ENCODE results near the gene WDR37.
"Not testable (repeated sequence)": the region's sequence is repeated elsewhere in the genome, so short reads cannot be mapped to it uniquely, and the experiment has no call there.

Gene WDR37

GRCh38 chr10:1043532-1043995, 12.6 kb upstream of the WDR37 start:
- DNase-seq, result no peak

DNA sequence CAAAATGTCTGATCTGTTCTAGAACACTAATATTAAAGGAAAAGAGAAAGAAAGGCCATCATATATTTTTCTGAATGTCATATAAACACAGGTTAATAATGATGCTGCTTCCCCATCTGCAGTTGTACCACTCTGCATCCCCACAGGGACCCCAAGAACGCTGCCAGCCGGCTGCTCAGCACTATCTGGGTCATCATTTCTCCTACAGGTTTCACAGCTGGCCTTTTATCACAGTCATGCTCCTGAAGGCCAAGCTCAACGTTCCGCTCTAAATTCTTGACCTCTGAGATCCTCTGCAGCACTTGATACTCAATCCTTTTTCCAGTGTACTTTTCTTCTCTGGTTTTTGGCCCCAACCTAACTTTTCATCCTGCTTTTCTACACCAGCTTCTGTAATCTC, 12.0 kb upstream of the WDR37 start:
- DNase-seq, result no peak

GRCh38 chr10:1044964-1045363, 11.2 kb upstream of the WDR37 start:
- no peak for DNase-seq

GRCh38 chr10:1045415-1045814, 10.8 kb upstream of the WDR37 start:
- no peak for DNase-seq

DNA sequence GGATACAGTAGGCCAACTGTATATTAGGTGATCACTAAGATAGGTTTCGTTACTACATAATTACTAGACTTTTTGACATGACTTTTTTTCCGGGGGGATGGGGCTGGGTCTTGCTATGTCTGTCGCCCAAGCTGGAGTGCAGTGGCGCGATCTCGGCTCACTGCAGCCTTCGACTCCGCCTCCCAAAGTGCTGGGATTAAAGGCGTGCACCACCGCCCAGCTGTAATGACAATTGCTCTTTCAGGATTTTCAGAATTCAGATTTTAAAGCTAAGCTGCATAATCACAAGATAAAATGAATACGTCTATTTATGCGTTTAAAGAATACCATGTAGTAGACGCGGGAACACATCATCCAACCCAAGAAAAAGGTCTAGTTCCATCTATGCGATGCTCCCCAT, 8.2 kb upstream of the WDR37 start:
- no peak for DNase-seq

GRCh38 chr10:1048349-1048731, 7.8 kb upstream of the WDR37 start:
- DNase-seq, result no peak

DNA sequence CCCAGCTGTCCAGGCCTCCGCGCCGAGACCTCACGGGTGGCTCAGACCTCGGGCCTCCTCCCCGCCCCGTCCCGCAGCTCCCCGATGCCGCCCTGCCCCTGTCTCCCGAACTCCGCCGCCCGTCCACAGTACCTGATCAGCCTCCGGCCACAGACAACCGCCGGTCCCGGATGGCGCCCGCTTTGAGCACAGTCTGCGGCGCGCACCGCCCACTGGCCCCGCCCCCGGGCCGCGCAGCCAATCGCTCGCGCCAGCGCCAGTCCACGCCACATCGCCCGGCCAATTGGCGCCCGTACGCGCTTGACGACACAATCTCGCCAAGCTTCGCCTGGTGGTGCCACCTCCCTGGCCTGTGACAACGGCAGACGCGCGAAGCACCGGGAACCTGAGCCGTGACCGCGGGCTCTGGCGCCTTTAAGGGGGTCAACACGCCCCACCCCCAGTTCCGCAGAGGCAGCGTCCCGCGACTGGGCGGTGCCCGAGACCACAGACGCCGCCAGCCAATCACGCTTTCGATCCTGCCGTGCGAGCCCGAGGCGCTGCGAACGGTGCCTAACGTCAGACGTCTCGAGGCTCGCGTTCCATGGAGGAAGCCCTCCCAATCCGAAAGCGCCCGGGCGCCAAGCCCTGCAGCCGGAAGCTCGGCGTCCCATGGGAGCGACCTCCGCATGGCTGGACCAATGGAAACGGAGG, 7.3 kb upstream of the WDR37 start, which contains the start of gene IDI1:
Gene IDI1 (minus strand): TSS at position 388 of the 693 bp plus-strand sequence. CDS start 116 bp downstream, at position 272.
- DNase-seq, result peak; percentile 88

DNA sequence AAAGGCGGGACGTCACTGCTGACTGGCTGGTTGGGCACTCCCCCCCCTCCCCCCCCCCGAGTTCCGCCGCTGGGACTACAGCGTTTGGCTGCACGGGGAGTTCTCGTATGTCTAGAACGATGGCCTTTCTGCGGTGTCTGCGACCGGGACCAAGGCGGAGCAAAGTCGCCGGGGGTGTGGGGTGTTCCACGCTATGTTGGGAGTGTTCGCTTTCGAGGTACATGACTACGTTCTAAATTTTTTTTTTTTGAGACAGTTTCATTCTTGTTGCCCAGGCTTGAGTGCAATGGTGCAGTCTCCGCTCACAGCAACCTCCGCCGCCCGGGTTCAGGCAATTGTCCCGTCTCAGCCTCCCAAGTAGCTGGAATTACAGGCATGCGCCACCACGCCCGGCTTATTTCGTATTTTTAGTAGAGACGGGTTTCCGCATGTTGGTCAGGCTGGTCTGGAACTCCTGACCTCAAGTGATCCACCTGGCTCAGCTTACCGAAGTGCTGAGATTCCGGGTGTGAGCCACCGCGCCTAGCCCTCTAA, 6.7 kb upstream of the WDR37 start:
- DNase-seq, result no peak

GRCh38 chr10:1050145-1050544, 6.0 kb upstream of the WDR37 start:
- DNase-seq, result no peak

DNA sequence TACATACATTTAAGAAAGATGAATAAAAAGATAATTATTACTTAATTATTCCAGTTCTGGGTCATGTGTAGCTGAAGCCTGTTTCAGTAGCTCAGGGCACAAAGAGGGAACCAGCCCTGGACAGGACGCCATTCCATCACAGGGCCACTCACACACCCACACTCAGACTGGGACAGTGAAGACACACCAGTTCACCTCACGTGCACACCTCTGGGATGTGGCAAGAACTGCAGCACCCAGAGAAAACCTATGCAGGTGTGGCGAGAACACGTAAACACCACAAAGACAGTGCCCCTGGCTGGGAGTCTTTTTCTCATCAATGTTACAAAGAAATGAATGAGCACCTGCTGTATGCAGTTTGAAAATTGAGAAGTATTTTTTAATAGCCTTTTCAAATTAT, 5.6 kb upstream of the WDR37 start:
- no peak for DNase-seq

- no peak for DNase-seq
Measured at GRCh38 chr10:1054684-1055083, 1.5 kb upstream of the WDR37 start.

- DNase-seq, result no peak
Measured at GRCh38 chr10:1057106-1057657, 997 bp downstream of the WDR37 start.

GRCh38 chr10:1058017-1058416, 1.8 kb downstream of the WDR37 start:
- DNase-seq, result no peak

- no peak for DNase-seq
Measured at GRCh38 chr10:1059902-1060301, 3.7 kb downstream of the WDR37 start.

GRCh38 chr10:1061930-1062774, 6.0 kb downstream of the WDR37 start:
- DNase-seq, result no peak

- DNase-seq, result no peak
Measured at GRCh38 chr10:1063232-1063865, 7.2 kb downstream of the WDR37 start.

DNA sequence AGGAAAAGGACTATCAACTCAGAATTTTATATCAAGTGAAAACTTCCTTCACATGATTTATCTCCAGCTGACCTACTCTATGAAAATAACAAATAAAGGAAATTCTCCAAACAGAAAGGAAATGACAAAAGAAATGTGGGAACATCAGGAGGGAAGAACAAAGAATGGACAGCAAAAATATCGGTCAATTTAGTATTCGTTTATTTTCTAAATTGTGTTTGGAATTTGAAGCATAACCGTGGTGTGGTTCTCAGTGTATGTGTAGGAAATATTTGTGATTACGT, 8.7 kb downstream of the WDR37 start:
- DNase-seq, result no peak

DNA sequence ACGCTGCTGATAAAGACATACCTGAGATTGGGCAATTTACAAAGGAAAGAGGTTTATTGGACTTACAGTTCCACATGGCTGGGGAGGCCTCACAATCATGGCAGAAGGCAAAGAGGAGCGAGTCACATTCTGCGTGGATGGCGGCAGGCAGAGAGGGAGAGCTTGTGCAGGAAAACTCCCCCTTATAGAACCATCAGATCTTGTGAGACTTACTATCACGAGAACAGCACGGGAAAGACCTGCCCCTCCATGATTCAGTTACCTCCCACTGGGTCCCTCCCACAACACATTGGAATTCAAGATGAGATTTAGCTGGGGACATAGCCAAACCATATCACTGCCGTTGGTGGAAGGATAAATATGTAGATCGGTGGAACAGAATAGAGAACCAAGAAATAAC, 10.5 kb downstream of the WDR37 start:
- DNase-seq, result not testable (repeated sequence)

- DNase-seq, result no peak
Measured at GRCh38 chr10:1068380-1069361, 12.5 kb downstream of the WDR37 start.

DNA sequence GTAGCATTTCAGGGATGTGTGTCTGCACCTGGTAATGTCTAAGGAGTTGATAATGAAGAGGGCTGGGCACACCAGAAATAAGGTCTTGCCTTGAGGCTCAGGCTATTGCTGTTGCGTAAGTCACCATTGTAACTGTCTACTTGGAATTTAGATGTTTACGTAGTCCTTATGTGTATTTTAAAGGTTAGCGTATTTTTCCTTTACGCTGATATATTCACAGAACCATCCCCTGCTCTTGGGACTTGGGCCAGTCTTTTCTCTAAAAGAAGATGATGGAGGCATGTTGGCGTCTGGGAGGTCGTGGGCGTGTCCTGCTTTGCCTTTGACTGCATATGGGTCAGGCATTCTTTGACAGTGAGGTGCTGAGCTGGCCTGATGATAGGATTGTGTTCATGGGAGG, 14.7 kb downstream of the WDR37 start:
- DNase-seq, result no peak

- no peak for DNase-seq
Measured at GRCh38 chr10:1074052-1074747, 18.0 kb downstream of the WDR37 start.
